K562 (cell line): ENCODE measurements around the gene MC5R. TPM values are rescaled to one million over a fixed set of nuclear protein-coding genes. Genes with fewer than 3 reads are reported as not detected.

ENCODE experiments used
- ATAC-seq: fragments of 200-7000 bp; cut with Tn5 transposase; 3 replicates; pipeline ENCODE4 v1.9.1; 2020; ENCODE audit warnings: moderate library complexity
- BruUV-seq: library from RNA; stranded (reverse); fragments of 400-500 nt; replicated peaks from 2 replicates; lab custom pipeline; 2021; lab: Mats Ljungman, UMichigan
- CTCF ChIA-PET: fragments of 300-600 bp; formaldehyde crosslinking; extraction: SDS; loops from one replicate; lab custom pipeline; 2021; ENCODE audit warnings: low intra/inter-chr PET ratio; lab: Yijun Ruan, JAX
- POLR2A ChIA-PET: fragments of 300-600, 350-650 bp; sonication (Branson Sonifier 250); formaldehyde crosslinking; extraction: SDS; loops from one replicate; lab custom pipeline; 2021; ENCODE audit warnings: antibody characterized with exemption, inconsistent platforms; lab: Yijun Ruan, JAX
- DNase-seq, 4 experiments: peaks; one replicate each; pipeline versions ENCODE4 v3.0.0 to v3.0.0-alpha.2; 2011 to 2018; ENCODE audit warnings: low spot score in 3 of 4, mixed read lengths in 3 of 4; ENCODE audit errors: extremely low read depth in 1 of 4
- FAIRE-seq: peaks from 2 replicates; lab custom pipeline; 2011; peaks lifted over from hg19 to GRCh38; lab: Jason Lieb, UNC
- H2AFZ ChIP-seq: 2 replicates; pipeline ENCODE4 v1.6.0; 2011; ENCODE audit warnings: low read depth, low read length, control low read depth, inconsistent platforms
- H3K27ac ChIP-seq: fragments of 200-600 bp; 3 replicates; pipeline ENCODE4 v1.8.0; 2011; ENCODE audit warnings: low read depth, mild to moderate bottlenecking, control low read depth, inconsistent platforms, low read length, moderate library complexity, mixed read lengths; ENCODE audit errors: extremely low read depth
- H3K27me3 ChIP-seq, 2 experiments: fragments of 300-600 bp in 1 of 2; 2 replicates in 1 of 2; 3 replicates in 1 of 2; pipeline versions ENCODE4 v1.6.0 to v1.8.0; 2011; ENCODE audit warnings: inconsistent platforms in 2 of 2, low read length in 2 of 2, mild to moderate bottlenecking in 1 of 2, mixed read lengths in 1 of 2, moderate library complexity in 1 of 2; ENCODE audit not compliant: control insufficient read depth in 2 of 2, insufficient read depth in 2 of 2
- H3K36me3 ChIP-seq: fragments of 300-600 bp; 3 replicates; pipeline ENCODE4 v1.8.0; 2011; ENCODE audit warnings: mild to moderate bottlenecking, low read length, inconsistent platforms; ENCODE audit not compliant: control insufficient read depth, insufficient read depth
- H3K4me1 ChIP-seq, 2 experiments: fragments of 200-600 bp in 1 of 2; replicated peaks in 1 of 2; 2 replicates in 1 of 2; 3 replicates in 1 of 2; pipeline versions ENCODE4 v1.5.1 to v1.8.0; 2011; ENCODE audit warnings: inconsistent platforms in 2 of 2, low read length in 2 of 2, mild to moderate bottlenecking in 1 of 2, mixed read lengths in 1 of 2, moderate library complexity in 1 of 2; ENCODE audit not compliant: control insufficient read depth in 2 of 2, insufficient read depth in 2 of 2
- H3K4me2 ChIP-seq: 2 replicates; pipeline ENCODE4 v1.6.1; 2011; ENCODE audit warnings: low read length, control low read depth, inconsistent platforms, mixed read lengths; ENCODE audit not compliant: insufficient read depth
- H3K4me3 ChIP-seq: fragments of 200-600 bp; sonication (generic), shearing (Covaris generic); 2 replicates; pipeline ENCODE4 v1.5.1; 2016; ENCODE audit warnings: control low read depth, inconsistent platforms
- H3K79me2 ChIP-seq: fragments of 200-600 bp; 3 replicates; pipeline ENCODE4 v1.8.0; 2011; ENCODE audit warnings: low read length, inconsistent platforms; ENCODE audit not compliant: control insufficient read depth, insufficient read depth
- H3K9ac ChIP-seq, 2 experiments: 2 replicates each; pipeline versions ENCODE4 v1.6.0 to v1.6.1; 2011; ENCODE audit warnings: low read depth in 2 of 2, low read length in 2 of 2, control low read depth in 1 of 2, inconsistent platforms in 1 of 2, mild to moderate bottlenecking in 1 of 2, mixed read lengths in 1 of 2; ENCODE audit not compliant: insufficient read depth in 1 of 2
- H3K9me1 ChIP-seq: one replicate; pipeline ENCODE4 v1.6.0; 2011; ENCODE audit warnings: inconsistent platforms, mild to moderate bottlenecking, low read length, moderate library complexity; ENCODE audit not compliant: control insufficient read depth, insufficient read depth
- H3K9me3 ChIP-seq: replicated peaks from 2 replicates; pipeline ENCODE4 v1.5.1; 2011; ENCODE audit warnings: low read depth, low read length, inconsistent platforms; ENCODE audit not compliant: control insufficient read depth, insufficient read depth
- H4K20me1 ChIP-seq: replicated peaks from 2 replicates; pipeline ENCODE4 v1.6.1; 2011; ENCODE audit warnings: low read length, inconsistent platforms, mixed read lengths; ENCODE audit not compliant: control insufficient read depth, insufficient read depth
- CHD1 ChIP-seq: fragments of 200-600 bp; sonication (generic); IDR thresholded peaks from one replicate; pipeline ENCODE4 v1.6.1; 2012; ENCODE audit warnings: mild to moderate bottlenecking, moderate library complexity, low read length, inconsistent platforms
- CREM ChIP-seq: IDR thresholded peaks from 2 replicates; pipeline ENCODE4 v1.6.1; 2014; ENCODE audit warnings: antibody characterized with exemption, low read depth
- FOXJ2 ChIP-seq: fragments of 200-800 bp; sonication (Bioruptor generic); IDR thresholded peaks from 2 replicates; pipeline ENCODE4 v1.6.1; 2016; ENCODE audit warnings: missing genetic modification characterization, missing compliant biosample characterization
- FOXK1 ChIP-seq: sonication (generic); formaldehyde crosslinking; IDR thresholded peaks from 2 replicates; pipeline ENCODE4 v1.8.0; 2022; ENCODE audit warnings: missing genetic modification reagents, mild to moderate bottlenecking, borderline replicate concordance
- HNRNPLL ChIP-seq: fragments of 200-400 bp; formaldehyde crosslinking; IDR thresholded peaks from 2 replicates; pipeline ENCODE4 v1.6.1; 2017; ENCODE audit warnings: low read length, low read depth, mild to moderate bottlenecking; ENCODE audit not compliant: poor library complexity, severe bottlenecking
- KLF10 ChIP-seq: fragments of 250-450 bp; sonication (Bioruptor Pico); IDR thresholded peaks from 2 replicates; pipeline ENCODE4 v1.6.1; 2021; ENCODE audit warnings: matching md5 sums
- RBM25 ChIP-seq: fragments of 200-400 bp; formaldehyde crosslinking; IDR thresholded peaks from 2 replicates; pipeline ENCODE4 v1.6.1; 2018; ENCODE audit warnings: low read length, low read depth, moderate library complexity; ENCODE audit not compliant: severe bottlenecking
- SP2 ChIP-seq: IDR thresholded peaks from 2 replicates; pipeline ENCODE4 v1.6.1; 2011; ENCODE audit warnings: mild to moderate bottlenecking, low read depth, low read length, moderate library complexity; ENCODE audit not compliant: poor library complexity, severe bottlenecking; ENCODE audit errors: extremely low read depth
- ZBTB17 ChIP-seq: fragments of 450-650 bp; formaldehyde crosslinking; IDR thresholded peaks from 2 replicates; pipeline ENCODE4 v1.4.0; 2020; ENCODE audit warnings: mild to moderate bottlenecking
- ZNF121 ChIP-seq: sonication (generic); formaldehyde crosslinking; conservative IDR thresholded peaks from 2 replicates; pipeline ENCODE4 v1.8.0; 2022; ENCODE audit warnings: missing genetic modification reagents
- ZNF174 ChIP-seq: fragments of 250-450 bp; sonication (Bioruptor Pico); IDR thresholded peaks from 2 replicates; pipeline ENCODE4 v1.4.0; 2020; ENCODE audit warnings: mild to moderate bottlenecking
- WGBS: fragments of 100-300 bp; shearing (Covaris generic); methylation state at CpG from one replicate; pipeline ENCODE4 v1.1.6; 2016; ENCODE audit warnings: low coverage, mixed read lengths; ENCODE audit not compliant: insufficient coverage; ENCODE audit errors: missing lambda C conversion rate; 5-methylcytosine and 5-hydroxymethylcytosine counted together
- in situ Hi-C: fragments of 300-500 bp; cut with MboI; formaldehyde crosslinking; loops from 4 replicates; pipeline ENCODE4 v1.15.0; 2018; ENCODE audit warnings: inconsistent platforms, mixed read lengths
- intact Hi-C: fragments of 100-400 bp; cut with micrococcal nuclease; formaldehyde crosslinking; loops from 2 replicates; pipeline ENCODE4 v1.14.2; 2022
- polyA plus RNA-seq, 8 experiments: library from polyadenylated mRNA; depleted of rRNA in 4 of 8; stranded (reverse) in 5 of 8; unstranded in 3 of 8; fragments of >200 nt; fragmentation: Nextera tagmentation in 2 of 8; fragmentation: Illumina TruSeq in 1 of 8; extraction: Ambion mirVana in 2 of 8; extraction: Trizol in 1 of 8; gene quantifications; 2 replicates each; pipeline versions ENCODE4 v1.2.1 to v1.2.3, GENCODE V29; 2011 to 2014; ENCODE audit warnings: inconsistent platforms in 1 of 8, missing spikeins in 1 of 8
- total RNA-seq, 7 experiments: library from RNA; depleted of rRNA in 6 of 7; stranded (reverse); fragments of >200 nt in 6 of 7; fragmentation: Illumina TruSeq in 2 of 7; extraction: Trizol in 2 of 7; gene quantifications; 2 replicates each; pipeline versions ENCODE4 v1.2.1 to v1.2.3, GENCODE V29; 2011 to 2021; ENCODE audit warnings: low replicate concordance in 1 of 7
- TF ChIP-seq, protein P1 (sequence below): fragments of 250-450 bp; sonication (Bioruptor Pico); IDR thresholded peaks from 2 replicates; pipeline ENCODE4 v1.5.0; 2022; ENCODE audit warnings: mild to moderate bottlenecking
- TF ChIP-seq, protein P2 (sequence below): sonication (generic); formaldehyde crosslinking; IDR thresholded peaks from 2 replicates; pipeline ENCODE4 v1.9.0; 2022; ENCODE audit warnings: mild to moderate bottlenecking, missing genetic modification reagents
- TF ChIP-seq, protein P3 (sequence below): fragments of 450-650 bp; formaldehyde crosslinking; IDR thresholded peaks from 2 replicates; pipeline ENCODE4 v1.4.0; 2020; ENCODE audit warnings: mild to moderate bottlenecking

The MC5R gene
- total and polyA plus RNA-seq, 9 of the 15 experiments (the other 6 are each of a cell fraction or from before 2014, with no cell fraction given) = not detected

DNA sequence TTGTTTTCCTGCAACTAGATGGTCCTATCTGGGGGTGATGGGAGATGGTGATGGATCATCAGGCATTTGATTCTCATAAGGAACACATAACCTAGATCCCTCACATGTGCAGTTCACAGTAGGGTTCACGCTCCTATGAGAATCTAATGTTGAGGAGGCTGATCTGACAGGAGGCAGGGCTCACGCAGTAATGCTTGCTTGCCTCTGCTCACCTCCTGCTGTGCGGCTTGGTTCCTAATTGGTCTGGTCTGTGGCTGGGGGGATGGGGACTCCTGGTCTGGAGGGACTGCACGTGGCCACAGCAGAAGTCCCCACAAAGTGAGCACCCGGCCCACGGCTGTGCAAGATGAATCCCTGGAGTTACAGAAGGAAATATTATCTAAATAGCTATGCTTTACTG lies 11.3 kb downstream of the MC5R start:
- CTCF ChIA-PET = no interaction called here
- 1% methylated on average over 6 of the region's 6 CpGs for WGBS
- no peaks in the 10 kb centered on the region for H3K9me1 ChIP-seq
- H3K9ac ChIP-seq = no peak overlapping the region
- peaks cover 0 to 9% of the 10 kb centered on the region in 2 experiments; a peak in 3 of 5 replicates for H3K4me1 ChIP-seq
- no peak for DNase-seq
- POLR2A ChIA-PET = no interaction called here
- H2AFZ ChIP-seq = no peak overlapping the region
- H3K79me2 ChIP-seq = no peaks in the 10 kb centered on the region
- H3K4me2 ChIP-seq = no peak overlapping the region
- intact Hi-C loops (no loop called here), in situ Hi-C loops (loop anchor here (10.0 kb wide), 1 partner anchor 250 kb away; no protein-coding TSS in a partner anchor)
- ATAC-seq = no peak
- no peaks in the 10 kb centered on the region for H4K20me1 ChIP-seq
- no TSS peak for BruUV-seq
- H3K36me3 ChIP-seq = no peaks in the 10 kb centered on the region
- no peaks in the 10 kb centered on the region; a peak in 1 of 5 replicates for H3K27me3 ChIP-seq
- H3K9me3 ChIP-seq = no peaks in the 10 kb centered on the region
- no peak overlapping the region for H3K4me3 ChIP-seq
- TF ChIP-seq ZBTB17 (CRISPR knock-in tag) (no peak), ZNF121 (no peak), FOXJ2 (tag) (no peak), SP2 (no peak), HNRNPLL (no peak), RBM25 (no peak), FOXK1 (CRISPR knock-in tag) (no peak), CREM (no peak), ZNF174 (no peak), CHD1 (no peak), KLF10 (CRISPR knock-in tag) (no peak)
- TF ChIP-seq, protein P1, sequence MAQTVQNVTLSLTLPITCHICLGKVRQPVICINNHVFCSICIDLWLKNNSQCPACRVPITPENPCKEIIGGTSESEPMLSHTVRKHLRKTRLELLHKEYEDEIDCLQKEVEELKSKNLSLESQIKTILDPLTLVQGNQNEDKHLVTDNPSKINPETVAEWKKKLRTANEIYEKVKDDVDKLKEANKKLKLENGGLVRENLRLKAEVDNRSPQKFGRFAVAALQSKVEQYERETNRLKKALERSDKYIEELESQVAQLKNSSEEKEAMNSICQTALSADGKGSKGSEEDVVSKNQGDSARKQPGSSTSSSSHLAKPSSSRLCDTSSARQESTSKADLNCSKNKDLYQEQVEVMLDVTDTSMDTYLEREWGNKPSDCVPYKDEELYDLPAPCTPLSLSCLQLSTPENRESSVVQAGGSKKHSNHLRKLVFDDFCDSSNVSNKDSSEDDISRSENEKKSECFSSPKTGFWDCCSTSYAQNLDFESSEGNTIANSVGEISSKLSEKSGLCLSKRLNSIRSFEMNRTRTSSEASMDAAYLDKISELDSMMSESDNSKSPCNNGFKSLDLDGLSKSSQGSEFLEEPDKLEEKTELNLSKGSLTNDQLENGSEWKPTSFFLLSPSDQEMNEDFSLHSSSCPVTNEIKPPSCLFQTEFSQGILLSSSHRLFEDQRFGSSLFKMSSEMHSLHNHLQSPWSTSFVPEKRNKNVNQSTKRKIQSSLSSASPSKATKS (CRISPR knock-in tag) = no peak
- TF ChIP-seq, protein P2, sequence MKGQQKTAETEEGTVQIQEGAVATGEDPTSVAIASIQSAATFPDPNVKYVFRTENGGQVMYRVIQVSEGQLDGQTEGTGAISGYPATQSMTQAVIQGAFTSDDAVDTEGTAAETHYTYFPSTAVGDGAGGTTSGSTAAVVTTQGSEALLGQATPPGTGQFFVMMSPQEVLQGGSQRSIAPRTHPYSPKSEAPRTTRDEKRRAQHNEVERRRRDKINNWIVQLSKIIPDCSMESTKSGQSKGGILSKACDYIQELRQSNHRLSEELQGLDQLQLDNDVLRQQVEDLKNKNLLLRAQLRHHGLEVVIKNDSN (CRISPR knock-in tag) = no peak
- TF ChIP-seq, protein P3, sequence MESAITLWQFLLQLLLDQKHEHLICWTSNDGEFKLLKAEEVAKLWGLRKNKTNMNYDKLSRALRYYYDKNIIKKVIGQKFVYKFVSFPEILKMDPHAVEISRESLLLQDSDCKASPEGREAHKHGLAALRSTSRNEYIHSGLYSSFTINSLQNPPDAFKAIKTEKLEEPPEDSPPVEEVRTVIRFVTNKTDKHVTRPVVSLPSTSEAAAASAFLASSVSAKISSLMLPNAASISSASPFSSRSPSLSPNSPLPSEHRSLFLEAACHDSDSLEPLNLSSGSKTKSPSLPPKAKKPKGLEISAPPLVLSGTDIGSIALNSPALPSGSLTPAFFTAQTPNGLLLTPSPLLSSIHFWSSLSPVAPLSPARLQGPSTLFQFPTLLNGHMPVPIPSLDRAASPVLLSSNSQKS (CRISPR knock-in tag) = no peak
- no peak overlapping the region for H3K27ac ChIP-seq
- FAIRE-seq = no peak
